Kidney capillary endothelial cell (primary cell): Measurements from ENCODE around the gene CLEC18C.
"Not testable (repeated sequence)": the region's sequence is repeated elsewhere in the genome, so short reads cannot be mapped to it uniquely, and the experiment has no call there.

Experiments used
- DNase-seq: peaks from one replicate; pipeline ENCODE4 v3.0.0-alpha.2; 2018; ENCODE audit warnings: low spot score

CLEC18C gene

GRCh38 chr16:70159355-70160348 is 13.9 kb upstream of the CLEC18C start:
- DNase-seq, result no peak

DNA sequence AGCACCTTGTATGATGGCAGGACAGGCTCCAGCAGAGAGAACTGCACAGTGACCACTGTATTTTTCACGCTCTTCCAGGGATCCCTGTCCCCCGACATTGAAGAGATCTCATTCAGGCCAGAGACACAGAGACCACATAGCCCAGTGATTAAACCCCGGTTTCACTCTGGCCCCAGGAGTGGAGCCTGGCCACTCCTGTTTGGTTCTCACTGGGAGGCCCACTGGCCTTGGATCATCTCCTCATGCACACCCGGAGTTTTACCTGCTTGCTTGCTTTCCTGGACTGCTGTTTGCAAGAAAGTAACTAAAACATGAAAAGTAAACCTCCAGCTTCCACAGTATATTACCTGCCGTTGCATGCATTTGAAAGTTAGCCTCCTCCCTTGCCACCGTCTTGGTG is 13.2 kb upstream of the CLEC18C start:
- DNase-seq, result no peak

DNA sequence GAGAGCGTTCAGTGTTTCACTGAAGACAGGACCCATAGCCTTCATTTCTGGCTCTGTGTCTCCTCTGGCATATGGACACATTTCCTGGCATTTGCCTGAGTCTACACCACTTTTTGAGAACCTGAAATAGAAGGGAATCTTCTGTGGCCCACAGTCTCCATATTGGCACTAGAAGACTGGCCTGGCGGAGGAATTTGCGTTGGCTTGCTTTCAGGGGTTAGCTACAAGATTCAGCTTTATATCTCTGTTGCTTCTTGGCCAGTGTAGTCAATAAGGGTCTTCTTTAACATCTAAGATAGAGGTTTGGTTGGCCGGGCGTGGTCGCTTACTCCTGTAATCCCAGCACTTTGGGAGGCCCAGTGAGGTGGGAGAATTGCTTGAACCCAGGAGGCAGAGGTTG is 12.8 kb upstream of the CLEC18C start:
- DNase-seq, result no peak

DNA sequence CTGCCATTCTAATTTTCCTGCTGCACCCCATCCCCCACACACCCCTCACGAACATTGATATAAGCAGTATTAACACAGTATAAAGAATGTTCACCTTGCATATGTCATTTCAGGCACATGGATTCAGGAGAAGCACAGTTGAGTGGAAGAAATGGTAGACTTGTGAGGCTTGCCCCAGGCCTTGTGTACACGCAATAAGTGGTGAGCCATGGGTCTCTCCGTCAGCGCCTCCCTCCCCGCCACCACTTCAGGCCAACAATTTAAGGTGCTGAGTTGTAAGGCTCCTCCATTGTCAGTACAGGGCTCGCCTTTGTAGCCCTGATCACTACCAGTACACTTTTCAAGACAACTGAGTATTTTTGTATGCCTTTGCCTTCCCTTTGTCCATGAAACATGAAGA is 12.2 kb upstream of the CLEC18C start:
- DNase-seq, result no peak

DNA sequence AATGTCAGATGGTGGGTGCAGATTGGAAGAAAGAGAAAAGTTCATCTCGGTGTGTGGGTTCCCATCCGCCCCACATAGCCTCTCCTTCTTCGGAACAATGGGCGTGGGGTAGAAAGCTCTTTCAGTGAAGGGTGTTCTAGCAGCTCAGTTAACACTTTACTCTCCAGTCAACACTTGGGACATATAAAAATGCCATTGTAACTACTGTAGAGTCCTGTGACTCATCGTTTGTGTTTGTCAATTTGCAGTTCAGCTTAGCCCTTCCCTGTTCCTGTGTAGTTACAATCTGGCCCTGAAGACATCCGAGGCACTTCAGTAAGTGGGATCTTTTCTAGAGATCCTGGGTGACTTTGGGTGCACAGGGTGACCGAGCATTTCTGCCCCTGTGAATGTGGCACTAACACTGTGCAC is 11.5 kb upstream of the CLEC18C start:
- DNase-seq, result peak; percentile 78

DNA sequence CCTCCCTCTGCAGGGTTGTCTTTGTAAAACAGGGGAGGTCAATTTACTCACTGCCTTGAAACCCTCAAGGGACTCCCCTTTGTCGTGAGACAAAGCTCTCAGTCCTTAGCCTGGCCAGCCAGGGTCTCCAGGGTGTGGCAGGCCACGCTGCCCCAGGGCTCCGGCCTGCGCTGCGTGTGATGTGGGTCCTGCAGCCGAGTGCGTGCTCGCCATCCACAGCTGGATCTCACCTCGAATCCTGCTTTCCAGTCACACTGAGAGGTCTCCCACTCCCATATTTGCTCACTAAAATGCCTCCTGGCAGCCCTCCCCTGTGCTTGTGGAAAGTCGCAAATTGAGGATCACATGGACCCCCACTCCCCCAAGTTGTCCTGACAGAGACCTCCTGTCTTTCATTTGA is 10.0 kb upstream of the CLEC18C start:
- no peak for DNase-seq

- not testable (repeated sequence) for DNase-seq
Measured at GRCh38 chr16:70166688-70167087, 6.9 kb upstream of the CLEC18C start.

DNA sequence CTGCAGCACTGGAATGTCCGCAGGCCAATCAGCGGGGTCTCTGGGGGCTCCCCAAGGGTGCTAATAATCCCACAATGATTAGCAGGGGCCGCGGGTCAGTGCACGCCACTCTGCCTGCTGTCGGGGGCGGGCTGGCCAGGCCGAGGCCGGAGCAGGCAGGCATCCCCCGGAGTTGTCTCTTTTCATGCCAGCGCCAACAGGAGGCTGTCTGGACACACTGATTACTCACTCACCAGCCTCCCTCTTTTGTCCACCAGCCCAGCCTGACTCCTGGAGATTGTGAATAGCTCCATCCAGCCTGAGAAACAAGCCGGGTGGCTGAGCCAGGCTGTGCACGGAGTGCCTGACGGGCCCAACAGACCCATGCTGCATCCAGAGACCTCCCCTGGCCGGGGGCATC is 329 bp downstream of the CLEC18C start:
- not testable (repeated sequence) for DNase-seq

DNA sequence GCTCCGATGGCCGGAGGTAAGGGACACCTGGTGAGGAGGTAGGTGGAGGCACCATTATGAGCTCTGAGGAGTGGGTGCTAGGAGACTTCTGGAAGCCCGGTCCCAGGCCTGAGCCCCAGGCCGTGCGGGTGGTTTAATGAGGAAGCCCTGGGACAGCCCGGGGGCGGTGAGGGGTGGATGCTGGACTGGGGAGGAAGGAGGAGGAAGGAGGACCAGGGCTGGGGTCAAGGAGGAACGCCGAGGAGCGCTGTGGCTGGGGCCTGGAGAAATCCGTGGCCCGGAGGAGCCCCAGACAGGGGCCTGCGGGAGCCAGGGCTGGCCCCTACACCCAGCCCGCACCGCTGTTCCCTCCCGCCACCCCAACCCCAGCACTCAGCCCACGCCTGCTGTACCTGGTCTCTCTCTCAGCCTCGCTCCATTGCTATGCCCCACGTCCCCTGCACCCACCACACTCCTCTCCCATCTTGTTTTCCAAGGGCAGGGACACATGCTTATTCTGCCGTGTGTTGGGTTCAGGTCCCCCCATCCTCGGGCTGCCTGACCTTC is 873 bp downstream of the CLEC18C start:
- DNase-seq, result not testable (repeated sequence)

DNA sequence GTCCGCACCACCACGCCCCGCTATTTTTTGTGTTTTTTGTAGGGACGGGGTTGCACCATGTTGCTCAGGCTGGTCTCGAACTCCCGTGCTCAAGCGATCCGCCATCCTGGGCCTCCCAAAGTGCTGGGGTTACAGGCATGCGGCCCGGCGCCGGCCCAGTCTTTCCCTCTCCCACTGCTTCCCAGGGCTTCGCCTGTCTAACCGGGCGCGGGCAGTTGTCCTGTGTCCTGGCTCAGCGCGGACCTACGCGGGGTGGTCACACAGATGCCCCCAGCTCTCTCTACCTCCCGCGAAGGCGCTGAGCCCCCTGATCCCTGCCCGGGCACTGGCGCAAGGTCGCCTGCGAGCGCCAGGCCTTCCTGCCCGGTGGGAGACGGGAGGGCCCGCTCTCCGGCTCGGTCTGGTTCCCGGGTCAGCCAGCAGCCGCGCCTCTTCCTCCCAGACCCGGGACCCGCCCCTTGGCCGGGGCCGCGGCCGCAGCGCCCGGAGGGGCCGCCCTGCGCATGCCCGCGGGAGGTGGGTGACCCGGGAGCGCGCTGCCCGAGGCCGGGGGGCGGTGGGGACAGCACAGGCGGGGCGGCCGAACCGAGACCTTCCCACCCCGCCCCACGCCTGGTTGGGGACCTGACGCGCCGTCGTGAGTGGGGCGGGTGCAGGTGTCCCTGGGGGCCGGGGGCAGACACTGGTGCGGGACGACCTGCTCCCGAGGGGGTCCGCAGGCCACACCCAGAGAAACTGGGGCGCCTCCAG is 14.4 kb downstream of the CLEC18C start:
- not testable (repeated sequence) for DNase-seq

- DNase-seq, result not testable (repeated sequence)
Measured at GRCh38 chr16:70188608-70188915, 15.0 kb downstream of the CLEC18C start.

DNA sequence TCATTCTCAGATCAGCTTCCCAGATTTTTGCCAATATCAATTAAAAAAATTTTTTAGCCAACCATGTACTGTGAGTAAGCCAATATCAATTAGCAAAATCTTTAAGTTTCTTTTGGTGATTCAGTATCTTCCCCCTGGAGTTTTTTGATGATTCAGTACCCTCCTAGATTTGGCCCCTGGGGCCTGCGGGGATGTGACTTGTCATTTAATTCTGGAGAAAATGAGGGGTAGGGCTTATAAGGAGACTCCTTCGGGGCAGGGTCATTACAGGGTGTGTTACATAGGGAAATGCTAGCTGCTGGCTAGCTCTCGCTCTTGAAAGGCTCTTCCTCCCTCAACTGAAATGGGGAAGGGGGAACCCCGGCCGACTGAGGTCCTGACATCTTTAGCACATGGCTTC is 17.0 kb downstream of the CLEC18C start:
- DNase-seq, result not testable (repeated sequence)

GRCh38 chr16:70196683-70197300 is 23.2 kb downstream of the CLEC18C start:
- DNase-seq, result not testable (repeated sequence)

GRCh38 chr16:70197611-70198010 is 24.0 kb downstream of the CLEC18C start:
- not testable (repeated sequence) for DNase-seq

DNA sequence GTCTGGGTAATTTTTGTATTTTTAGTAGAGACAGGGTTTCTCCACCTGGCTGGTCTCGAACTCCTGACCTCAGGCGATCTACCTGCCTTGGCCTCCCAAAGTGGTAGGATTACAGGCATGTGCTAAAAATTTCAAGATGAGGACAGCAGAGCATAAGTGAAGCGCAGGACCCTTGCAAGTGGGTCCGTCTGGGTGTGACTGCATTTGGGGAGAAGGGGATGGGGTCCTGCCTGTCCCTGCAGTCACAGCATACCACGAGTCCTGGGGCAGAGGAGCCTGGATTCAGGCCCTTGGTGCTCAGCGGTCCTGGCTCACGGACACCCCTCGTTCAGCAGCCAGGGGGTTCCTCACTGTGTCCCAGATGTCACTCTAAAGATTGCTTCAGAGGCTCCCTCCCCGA is 24.6 kb downstream of the CLEC18C start:
- DNase-seq, result not testable (repeated sequence)

- DNase-seq, result not testable (repeated sequence)
Measured at GRCh38 chr16:70198666-70199065, 25.1 kb downstream of the CLEC18C start.

GRCh38 chr16:70199170-70199569 is 25.6 kb downstream of the CLEC18C start:
- not testable (repeated sequence) for DNase-seq

DNA sequence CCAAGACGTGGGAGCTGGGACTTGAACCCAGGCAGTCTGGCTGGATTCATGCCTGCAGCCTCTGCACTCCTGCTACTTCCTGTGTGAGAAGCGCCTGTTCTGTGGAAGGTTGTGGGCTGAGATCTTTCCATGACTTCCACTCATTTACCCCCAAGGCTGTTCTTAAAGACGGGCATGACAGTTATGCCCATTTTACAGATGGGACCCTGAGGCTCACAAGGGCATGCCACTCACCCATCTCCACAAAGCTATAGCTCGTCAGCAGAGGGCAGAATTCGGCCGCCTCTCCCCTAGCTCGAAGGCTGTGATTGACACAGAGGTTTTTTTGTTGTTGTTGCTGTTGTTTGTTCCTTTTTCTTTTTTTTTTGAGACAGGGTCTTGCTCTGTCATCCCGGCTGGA is 26.5 kb downstream of the CLEC18C start:
- DNase-seq, result not testable (repeated sequence)

GRCh38 chr16:70203508-70203907 is 29.9 kb downstream of the CLEC18C start:
- DNase-seq, result not testable (repeated sequence)

GRCh38 chr16:70204010-70204409 is 30.4 kb downstream of the CLEC18C start:
- not testable (repeated sequence) for DNase-seq

- not testable (repeated sequence) for DNase-seq
Measured at GRCh38 chr16:70204668-70205405, 31.2 kb downstream of the CLEC18C start.
